Measurements from ENCODE around the gene DUS2.
"Not testable (repeated sequence)": the region's sequence is repeated elsewhere in the genome, so short reads cannot be mapped to it uniquely, and the experiment has no call there.

Gene DUS2

DNA sequence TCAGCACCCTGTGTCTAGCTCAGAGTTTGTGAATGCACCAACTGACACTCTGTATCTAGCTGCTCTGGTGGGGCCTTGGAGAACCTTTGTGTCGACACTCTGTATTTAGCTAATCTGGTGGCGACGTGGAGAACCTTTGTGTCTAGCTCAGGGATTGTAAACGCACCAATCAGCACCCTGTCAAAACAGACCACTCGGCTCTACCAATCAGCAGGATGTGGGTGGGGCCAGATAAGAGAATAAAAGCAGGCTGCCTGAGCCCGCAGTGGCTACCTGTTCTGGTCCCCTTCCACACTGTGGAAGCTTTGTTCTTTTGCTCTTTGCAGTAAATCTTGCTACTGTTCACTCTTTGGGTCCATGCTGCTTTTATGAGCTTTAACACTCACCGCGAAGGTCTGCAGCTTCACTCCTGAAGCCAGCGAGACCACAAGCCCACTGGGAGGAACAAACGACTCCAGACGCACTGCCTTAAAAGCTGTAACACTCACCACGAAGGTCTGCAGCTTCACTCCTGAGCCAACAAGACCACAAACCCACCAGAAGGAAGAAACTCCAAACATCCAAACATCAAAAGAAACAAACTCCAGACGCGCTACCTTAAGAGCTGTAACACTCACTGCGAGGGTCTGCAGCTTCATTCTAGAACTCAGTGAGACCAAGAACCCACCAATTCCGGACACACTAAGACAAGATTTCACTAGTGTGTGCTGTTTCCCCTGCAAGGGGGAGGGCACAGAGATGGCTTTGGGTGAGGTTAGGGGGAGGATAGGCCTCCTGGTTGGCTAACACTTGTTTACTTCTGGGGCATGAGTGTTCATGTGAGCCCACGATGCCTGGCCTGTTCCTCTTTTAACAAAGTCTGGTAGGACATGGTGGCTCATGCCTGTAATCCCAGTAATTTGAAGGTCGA, 24.1 kb upstream of the DUS2 start, which contains the start of gene DPEP2:
Gene DPEP2, minus strand, starts transcription at position 706 of the 910 bp plus-strand sequence. CDS start 6,272 bp downstream, outside the sequence.
- DNase-seq = not testable (repeated sequence)

DNA sequence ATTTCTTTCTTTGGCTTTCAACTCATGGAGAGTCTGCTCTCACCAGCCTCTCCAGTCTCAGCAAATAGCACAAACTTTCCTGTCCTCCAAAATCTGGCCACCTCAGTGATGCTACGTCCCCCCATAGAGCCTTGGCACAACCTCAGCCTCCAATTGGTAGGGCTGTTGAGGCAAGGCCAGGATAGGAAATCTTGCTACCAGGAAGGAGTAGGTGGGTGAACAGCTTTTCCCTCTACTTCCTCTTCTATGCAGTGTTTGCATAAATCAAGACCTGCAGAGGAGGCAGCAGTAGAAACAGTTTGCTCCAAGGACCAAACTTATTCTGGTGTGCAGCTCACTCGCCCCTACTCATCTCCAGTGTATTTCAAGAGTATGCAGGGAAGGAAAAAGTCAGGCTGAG, 23.1 kb upstream of the DUS2 start:
- no peak for DNase-seq

DNA sequence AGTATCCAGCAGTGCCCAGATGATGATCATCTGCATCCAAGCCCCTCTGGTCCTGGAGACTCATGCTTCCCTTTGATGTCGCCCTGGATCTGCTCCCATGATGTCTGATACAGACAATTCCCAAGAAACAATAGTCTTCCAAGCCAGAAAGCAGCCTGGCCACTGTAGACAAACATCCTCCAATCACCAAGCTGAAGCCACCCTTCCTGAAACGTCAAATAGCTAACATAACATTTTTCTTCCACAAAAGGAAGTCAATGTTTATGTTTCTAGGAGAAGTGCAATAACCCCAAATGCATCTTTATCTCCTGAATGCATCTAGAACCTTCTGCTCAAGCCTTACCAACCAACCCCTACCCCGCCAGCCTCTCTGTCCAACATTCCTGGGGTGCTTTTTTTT, 22.6 kb upstream of the DUS2 start:
- no peak for DNase-seq

DNA sequence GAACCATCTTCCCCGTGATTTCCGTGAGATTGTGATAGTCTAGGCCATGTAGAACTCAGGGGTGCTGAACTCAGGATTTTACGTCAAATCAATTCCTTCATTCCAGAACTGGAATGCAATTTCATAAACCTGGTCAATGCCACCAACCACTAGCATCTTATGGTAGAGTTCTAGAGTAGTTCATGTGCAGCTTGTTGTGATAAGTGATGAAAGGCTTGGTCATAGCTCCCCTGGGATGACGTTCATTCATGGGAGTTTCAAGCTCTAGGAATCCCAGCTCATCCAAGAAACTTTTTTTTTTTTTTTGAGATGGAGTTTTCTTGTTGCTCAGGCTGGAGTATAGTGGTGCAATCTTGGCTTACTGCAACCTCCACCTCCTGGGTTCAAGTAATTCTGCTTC, 20.1 kb upstream of the DUS2 start:
- no peak for DNase-seq

DNA sequence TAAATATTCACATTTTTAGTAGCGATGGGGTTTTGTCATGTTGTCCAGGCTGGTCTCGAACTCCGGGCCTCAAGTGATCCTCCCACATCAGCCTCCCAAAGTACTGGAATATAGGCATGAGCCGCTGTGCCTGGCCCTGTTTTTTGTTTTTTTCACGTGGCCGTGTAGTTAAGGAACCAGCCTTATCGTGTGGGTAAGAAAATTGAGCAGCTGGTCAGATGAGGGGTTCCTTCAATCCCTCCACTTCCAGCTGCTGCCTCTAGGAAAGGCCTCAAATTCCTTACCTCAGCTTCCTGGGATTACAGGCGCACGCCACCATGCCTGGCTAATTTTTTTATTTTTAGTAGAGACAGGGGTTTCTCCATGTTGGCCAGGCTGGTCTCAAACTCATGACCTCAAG, 17.9 kb upstream of the DUS2 start:
- DNase-seq = no peak

DNA sequence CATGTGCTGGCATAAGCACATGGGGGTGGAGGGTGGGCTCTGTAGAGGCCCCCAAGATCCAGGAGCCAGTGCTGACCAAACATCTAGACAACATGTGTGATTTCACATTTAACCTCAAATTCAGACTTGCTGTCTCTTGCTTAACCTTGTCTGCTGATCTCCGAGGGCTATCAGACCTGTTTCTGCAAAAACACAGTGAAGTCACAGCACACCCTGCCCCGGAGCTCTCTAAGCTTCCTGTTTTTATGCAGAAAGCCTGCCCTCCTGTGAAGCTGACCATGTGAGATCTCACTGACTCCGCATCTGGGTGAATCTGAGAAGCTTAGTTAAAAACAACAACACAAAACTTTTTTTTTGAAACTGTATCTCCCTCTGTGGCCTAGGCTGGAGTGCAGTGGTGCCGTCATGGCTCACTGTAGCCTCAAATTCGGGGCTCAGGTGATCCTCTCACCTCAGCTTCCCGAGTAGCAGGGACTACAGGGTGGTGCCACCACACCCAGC, 17.2 kb upstream of the DUS2 start:
- DNase-seq = peak in 1 of 3 experiments; percentile 12

DNA sequence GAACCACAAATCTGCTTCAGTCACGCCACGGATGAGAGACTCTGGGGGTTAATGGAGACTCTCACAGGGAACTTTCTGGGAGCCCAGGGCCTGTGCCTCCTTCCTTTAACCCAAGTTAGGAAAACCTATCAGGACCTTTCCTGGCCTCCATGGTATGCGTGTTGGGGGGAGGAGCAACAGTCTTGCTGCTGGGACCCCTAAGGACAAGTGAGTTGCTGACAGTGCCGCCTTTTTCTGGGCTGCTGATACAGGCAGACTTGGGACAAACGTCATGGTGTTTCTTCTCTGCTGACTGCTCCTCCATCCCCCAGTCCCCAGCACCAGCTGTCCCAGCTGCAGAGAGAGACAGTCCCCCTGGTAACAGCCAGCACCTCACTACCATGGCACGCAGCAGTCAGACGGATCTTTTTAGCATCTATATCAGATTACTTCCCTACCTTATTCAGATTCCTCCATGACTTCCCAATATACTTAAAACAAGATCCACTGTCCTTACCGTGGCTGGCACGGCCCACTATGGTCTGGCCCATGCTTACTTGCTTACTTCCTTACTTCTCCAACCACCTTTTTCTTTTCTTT, 13.8 kb upstream of the DUS2 start:
- no peak for DNase-seq

DNA sequence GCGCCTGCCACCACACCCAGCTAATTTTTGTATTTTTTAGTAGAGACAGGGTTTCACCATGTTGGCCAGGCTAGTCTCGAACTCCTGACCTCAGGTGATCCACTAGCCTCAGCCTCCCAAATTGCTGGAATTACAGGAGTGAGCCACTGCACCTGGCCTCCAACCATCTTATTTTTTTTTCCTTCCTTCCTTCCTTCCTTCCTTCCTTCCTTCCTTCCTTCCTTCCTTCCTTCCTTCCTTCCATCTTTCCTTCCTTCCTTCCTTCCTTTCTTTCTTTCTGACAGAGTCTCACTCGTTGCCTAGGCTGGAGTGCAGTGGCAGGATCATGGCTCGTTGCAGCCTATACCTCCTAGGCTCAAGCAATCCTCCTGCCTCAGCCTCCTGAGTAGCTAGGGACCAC, 13.2 kb upstream of the DUS2 start:
- DNase-seq = not testable (repeated sequence)

DNA sequence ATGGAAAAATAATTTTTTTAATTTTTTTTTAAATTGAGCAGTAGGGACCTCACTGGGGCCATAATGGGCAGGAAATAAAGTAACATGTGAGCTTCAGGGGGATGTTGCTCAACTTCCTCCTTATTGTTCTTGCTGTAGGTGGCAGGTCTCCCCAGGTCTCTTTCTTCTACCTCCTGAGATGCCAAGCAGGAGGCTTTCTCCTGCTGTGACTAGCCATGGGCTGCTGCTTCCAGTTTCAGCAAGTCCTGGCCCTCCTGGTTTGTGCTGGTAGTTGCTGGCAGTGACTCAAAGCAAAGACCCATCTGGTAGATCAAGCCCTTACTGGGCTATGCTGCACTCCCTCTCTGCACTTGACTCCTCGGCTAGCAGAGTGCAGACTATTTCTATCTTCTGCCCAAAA, 9.6 kb upstream of the DUS2 start:
- DNase-seq = no peak

DNA sequence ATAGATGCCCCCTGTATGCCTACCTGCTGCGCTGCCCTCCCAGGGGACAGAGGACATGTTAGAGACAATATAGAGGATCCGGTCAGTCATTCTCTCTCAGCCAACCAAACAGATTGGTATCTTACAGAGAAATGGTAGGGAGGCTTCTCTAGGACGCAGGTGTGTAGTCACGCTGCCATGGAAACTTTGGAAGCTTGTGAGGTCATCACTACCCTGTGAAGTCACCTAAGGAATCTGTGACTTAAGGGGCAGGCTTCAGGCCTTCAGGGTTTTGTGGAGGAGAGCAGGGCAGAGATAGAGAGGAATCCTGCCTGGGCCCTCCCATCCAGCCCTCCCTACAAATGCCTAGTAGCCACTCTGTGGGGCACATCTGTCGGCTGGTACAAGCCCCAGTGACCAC, 7.4 kb upstream of the DUS2 start, which contains the start of gene DPEP2NB:
Gene DPEP2NB, minus strand, starts transcription at position 231 of the 400 bp plus-strand sequence. Its CDS starts 141 bp downstream, at position 90.
- no peak for DNase-seq

DNA sequence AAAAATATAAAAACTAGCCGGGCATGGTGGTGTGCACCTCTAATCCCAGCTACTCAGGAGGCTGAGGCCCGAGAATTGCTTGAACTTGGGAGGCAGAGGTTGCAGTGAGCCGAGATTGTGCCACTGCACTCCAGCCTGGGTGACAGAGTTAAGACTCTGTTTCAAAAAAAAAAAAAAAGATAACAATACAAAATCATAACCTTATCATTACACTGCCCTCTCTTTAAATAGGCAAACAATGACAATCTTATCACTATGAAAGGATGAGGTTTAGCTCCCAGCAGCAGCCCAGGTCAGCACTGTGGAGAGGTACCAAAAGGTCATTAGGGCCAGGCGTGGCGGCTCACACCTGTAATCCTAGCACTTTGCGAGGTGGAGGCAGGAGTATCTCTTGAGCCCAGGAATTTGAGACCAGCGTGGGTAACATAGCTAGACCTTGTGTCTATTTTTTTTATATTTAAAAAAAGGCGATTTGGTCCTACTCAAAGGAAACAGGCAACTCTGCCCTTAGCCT, 3.9 kb upstream of the DUS2 start:
- no peak for DNase-seq

DNA sequence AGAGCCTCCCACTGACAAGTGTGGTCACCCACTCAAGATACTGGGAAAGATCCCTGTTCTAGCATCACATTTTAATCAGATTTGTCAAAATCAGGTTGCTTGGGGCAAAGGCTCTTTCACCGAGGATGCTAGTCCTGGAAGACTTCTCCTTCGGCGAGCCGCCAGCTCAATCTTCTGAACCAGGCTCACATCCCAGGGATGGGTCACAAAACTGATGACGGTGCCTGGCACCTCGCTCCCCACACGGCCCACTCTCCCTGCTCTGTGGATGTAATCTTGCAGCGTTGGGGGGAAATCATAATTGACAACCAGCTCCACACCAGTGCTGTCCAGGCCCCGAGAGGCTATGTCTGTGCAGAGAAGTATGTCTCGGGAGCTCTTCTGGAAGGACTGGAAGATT, 1.6 kb upstream of the DUS2 start:
- no peak for DNase-seq

DNA sequence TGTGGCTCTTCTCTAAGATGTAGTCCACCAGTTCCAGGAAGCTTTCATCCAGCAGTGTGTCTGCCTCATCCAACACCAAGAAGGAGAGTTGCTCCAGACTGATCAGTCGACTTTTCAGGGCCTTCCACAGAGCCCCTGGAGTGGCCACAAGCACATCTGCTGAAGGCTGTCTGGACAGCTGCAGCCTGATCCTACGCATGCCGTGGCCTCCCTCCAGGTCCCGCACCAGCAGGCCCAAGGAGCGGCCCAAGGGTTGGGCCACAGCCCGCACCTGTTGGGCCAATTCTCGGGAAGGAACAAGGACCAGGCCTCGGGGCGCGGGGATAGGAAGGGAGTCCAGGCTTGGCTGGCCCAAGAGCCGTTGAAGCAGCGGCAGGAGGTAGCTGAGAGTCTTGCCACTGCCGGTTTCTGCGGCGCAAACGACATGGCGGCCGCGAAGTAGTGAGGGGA, 781 bp upstream of the DUS2 start:
- no peak for DNase-seq

DNA sequence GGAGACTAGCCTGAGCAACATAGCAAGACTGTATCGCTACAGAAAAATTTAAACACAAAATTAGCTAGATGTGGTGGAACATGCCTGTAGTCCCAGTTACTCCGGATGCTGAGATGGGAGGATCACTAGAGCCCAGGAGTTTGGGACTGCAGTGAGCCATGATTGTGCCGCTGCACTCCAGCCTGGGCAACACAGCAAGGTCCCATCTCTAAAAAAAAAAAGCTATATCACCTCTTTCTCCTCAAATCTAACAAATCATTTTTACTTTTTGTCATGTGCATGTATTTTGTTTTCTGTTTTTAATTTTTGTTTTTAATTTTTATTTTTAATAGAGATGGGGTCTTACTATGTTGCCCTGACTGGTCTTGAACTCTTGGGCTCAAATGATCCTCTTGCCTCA, 5.9 kb downstream of the DUS2 start:
- DNase-seq = no peak

DNA sequence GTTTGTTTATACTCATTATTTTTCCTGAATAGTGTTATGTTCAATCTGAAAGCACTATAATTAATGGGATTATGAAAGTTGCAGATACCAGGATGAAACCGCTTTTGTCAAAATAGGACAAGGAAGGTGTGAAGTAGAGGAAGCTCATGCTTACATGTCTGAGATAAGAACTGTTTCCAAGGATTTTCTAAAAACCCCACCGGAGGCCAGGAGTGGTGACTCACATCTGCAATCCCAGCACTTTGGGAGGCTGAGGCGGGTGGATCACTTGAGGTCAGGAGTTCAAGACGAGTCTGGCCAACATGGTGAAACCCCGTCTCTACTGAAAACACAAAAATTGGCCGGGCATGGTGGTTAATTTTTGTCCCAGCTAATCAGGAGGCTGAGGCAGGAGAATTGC, 7.0 kb downstream of the DUS2 start:
- not testable (repeated sequence) for DNase-seq

DNA sequence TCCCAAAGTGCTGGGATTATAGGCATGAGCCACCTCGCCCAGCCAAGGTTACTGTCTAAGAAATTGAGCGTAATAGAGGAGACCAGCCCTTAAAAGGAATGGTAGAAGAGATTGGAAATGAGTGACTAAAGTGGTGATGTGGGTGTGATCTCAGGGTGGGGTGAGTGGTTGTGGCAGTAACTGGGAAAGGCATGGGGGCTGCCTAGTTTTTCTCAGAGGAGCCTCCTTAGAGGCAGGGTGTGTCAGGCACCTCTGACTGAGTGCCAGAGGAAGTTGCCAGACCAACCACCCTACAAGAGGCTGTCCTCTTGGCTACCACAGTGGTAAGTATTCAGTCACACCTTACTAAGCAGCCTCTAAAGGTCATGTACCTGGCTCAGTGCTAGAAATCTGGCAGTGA, 8.9 kb downstream of the DUS2 start:
- no peak for DNase-seq

DNA sequence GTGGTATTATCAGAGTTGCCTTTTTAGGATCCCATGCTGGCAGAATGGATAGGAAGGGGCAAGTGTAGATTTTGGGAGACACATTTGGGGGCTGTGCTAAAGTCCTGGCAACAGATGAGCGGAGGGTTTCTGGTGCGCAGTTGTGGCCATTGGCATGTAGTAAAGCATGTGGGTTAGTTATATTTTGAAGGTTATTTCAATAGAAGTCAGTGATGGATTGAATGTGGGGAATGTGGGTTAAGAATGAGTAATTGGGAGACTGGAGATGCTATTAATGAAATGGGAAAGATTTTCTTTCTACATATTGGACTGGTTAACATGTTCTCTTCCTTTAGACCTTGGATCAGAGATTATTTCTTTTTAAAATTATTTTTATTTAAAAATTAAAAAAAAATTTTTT, 10.0 kb downstream of the DUS2 start:
- no peak for DNase-seq

DNA sequence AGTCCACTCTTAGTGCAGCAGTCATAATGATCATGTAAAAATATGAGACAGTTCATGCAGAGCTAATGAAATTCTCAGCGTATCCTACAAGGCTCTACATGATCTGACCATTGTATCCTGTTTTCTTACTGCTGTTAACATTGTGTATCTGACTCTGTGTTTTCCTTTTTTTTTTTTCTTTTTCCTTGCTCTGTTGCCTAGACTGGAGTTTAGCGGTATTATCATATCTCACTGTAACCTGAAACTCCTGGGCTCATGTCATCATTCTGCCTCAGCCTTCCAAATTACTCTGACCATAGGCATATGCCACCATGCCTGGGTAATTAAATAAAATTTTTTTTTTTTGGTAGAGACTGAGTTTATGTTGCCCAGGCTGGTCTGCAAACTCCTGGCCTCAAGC, 12.1 kb downstream of the DUS2 start:
- DNase-seq = no peak

DNA sequence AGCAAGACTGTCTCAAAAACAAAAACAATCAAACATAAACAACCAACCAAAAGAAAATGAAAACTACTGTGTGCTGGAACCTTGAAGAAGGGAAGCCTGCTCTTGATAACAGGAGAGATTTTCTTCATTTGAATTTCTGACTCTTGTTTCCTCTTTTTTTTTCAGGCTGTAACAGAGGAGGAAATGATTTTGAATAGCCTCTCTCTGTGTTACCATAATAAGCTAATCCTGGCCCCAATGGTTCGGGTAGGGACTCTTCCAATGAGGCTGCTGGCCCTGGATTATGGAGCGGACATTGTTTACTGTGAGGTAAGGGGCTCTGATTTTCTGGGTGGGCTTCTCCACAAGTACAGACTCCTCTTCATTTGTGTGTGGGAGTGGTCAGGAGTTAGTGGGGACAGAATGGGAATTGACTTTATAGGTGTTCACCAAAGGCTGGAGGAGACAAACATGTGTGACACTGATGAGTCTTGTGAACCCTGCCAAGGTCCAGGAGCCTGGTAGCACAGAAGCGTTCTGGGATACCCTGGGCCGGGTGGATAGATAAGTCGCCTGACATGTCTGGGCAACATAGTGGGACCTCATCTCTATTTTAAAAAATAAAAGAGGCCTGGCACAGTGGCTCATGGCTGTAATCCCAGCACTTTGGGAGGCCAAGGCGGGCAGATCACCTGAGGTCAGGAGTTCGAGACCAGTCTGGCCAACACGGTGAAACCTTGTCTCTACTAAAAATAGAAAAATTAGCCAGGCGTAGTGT, 14.9 kb downstream of the DUS2 start:
- no peak for DNase-seq

DNA sequence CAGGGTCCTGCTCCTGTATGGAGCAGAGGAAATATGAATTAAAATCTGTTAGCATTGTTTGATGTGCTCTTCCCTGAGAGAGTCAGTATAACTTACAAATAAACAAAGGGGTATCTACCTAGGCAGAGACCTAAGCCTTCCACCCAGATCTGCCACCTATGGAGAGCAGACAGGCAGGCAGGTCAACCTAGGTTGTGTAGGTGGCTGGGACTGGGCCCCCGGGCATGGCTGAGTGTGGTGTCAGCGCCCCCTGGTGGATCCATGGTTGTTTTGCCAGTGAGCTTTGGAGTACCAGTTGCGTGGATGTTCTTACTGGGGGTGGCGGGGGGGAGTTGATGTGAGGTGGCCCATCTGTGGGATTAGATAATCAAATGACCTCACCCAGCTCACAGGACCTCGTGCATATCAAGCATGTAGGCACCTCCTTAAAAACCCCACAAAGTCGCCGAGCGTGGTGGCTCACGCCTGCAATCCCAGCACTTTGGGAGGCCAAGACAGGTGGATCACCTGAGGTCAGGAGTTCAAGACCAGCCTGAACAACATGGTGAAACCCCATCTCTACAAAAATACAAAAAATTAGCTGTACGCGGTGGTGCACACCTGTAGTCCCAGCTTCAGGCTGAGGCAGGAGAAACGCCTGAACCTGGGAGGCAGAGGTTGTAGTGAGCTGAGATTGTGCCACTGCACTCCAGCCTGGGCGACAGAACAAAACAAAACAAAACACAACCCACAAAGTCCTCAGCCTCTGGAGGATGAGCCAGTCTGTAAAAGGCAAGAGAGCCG, 17.6 kb downstream of the DUS2 start:
- DNase-seq = peak; percentile 61 to 83 (median 63)

DNA sequence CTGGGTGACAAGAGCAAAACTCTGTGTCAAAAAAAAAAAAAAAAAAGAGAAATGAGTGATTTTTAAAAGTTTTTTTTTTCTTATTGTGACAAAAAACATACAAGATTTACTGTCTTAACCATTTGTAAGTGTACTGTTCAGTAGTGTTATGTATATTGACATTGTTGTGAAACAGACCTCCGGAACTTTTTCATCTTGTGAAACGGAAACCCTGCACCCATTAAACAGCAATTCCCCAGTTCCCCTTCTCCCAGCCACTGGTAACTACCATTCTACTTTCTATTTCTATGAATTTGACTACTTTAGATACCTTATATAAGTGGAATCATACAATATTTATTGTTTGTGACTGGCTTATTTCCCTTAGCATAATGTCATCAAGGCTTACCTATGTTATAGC, 18.7 kb downstream of the DUS2 start:
- DNase-seq = no peak

DNA sequence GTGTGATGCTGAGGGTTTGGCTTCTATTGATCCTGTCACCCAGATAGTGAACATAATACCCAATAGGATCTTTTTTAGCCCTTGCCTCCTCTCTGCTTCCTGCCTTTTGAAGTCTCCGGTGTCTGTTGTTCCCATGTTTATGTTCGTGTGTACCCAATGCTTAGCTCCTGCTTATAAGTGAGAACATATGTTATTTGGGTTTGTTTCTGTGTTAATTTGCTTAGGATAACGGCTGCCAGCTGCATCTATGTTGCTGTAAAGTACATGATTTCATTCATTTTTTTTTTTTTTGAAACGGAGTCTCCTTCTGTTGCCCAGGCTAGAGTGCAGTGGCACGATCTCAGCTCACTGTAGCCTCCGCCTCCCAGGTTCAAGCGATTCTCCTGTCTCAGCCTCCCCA, 23.0 kb downstream of the DUS2 start:
- no peak for DNase-seq
